Measurements from ENCODE around the gene MANEAL.

Gene MANEAL

GRCh38 chr1:37792943-37793686, 532 bp upstream of the MANEAL start:
- no peak for DNase-seq

GRCh38 chr1:37794372-37795339, 1.0 kb downstream of the MANEAL start:
- DNase-seq = no peak

- peak; percentile 31 for DNase-seq
Measured at GRCh38 chr1:37795340-37796125, 1.9 kb downstream of the MANEAL start.

- no peak for DNase-seq
Measured at GRCh38 chr1:37797750-37798345, 4.2 kb downstream of the MANEAL start.

- no peak for DNase-seq
Measured at GRCh38 chr1:37802439-37802838, 8.8 kb downstream of the MANEAL start.

- no peak for DNase-seq
Measured at GRCh38 chr1:37807220-37807554, 13.5 kb downstream of the MANEAL start.

GRCh38 chr1:37807555-37808368, 14.1 kb downstream of the MANEAL start, which contains the start of the genes C1orf122 and YRDC:
TSS of gene C1orf122 (plus strand) at chr1:37807790. CDS start at chr1:37808405, 615 bp downstream.
TSS of gene YRDC (minus strand) at chr1:37808208. CDS start at chr1:37808180, 28 bp downstream.
- peak; percentile 79 for DNase-seq

GRCh38 chr1:37808369-37809319, 15.0 kb downstream of the MANEAL start:
- DNase-seq = peak; percentile 48

- DNase-seq = no peak
Measured at GRCh38 chr1:37809942-37810341, 16.3 kb downstream of the MANEAL start.

GRCh38 chr1:37811027-37811655, 17.5 kb downstream of the MANEAL start:
- peak; percentile 68 for DNase-seq

GRCh38 chr1:37813529-37814145, 20.0 kb downstream of the MANEAL start:
- no peak for DNase-seq

GRCh38 chr1:37814252-37814651, 20.6 kb downstream of the MANEAL start:
- DNase-seq = no peak

- no peak for DNase-seq
Measured at GRCh38 chr1:37817481-37817880, 23.8 kb downstream of the MANEAL start.

GRCh38 chr1:37821481-37821880, 27.8 kb downstream of the MANEAL start:
- no peak for DNase-seq

- DNase-seq = no peak
Measured at GRCh38 chr1:37822906-37823815, 29.5 kb downstream of the MANEAL start.

GRCh38 chr1:37824001-37824400, 30.4 kb downstream of the MANEAL start:
- no peak for DNase-seq

GRCh38 chr1:37825506-37825905, 31.9 kb downstream of the MANEAL start:
- DNase-seq = no peak

GRCh38 chr1:37828410-37829074, 34.9 kb downstream of the MANEAL start:
- DNase-seq = no peak
